CD4-positive, alpha-beta T cell treated with Interleukin-21 for 1 hour (primary cell): Measurements from ENCODE around the gene RBM19.

Experiments used
- DNase-seq: peaks from one replicate; pipeline ENCODE4 v3.0.0-alpha.2; 2020

RBM19 gene

GRCh38 chr12:113852264-113852663, 113.9 kb downstream of the RBM19 start:
- DNase-seq: no peak

- DNase-seq: no peak
These were observed 115.6 kb downstream of the RBM19 start for GRCh38 chr12:113850309-113851056.

GRCh38 chr12:113847856-113848255, 118.3 kb downstream of the RBM19 start:
- DNase-seq: no peak

- no peak for DNase-seq
These were observed 119.0 kb downstream of the RBM19 start for GRCh38 chr12:113846883-113847755.

- DNase-seq: no peak
These were observed 120.0 kb downstream of the RBM19 start for GRCh38 chr12:113845900-113846674.

GRCh38 chr12:113844495-113845210, 121.5 kb downstream of the RBM19 start:
- no peak for DNase-seq

- DNase-seq: no peak
These were observed 123.4 kb downstream of the RBM19 start for GRCh38 chr12:113842699-113843098.

GRCh38 chr12:113841786-113842185, 124.3 kb downstream of the RBM19 start:
- no peak for DNase-seq

GRCh38 chr12:113840401-113841042, 125.6 kb downstream of the RBM19 start:
- DNase-seq: no peak

- no peak for DNase-seq
These were observed 127.2 kb downstream of the RBM19 start for GRCh38 chr12:113838896-113839295.

- DNase-seq: no peak
These were observed 128.4 kb downstream of the RBM19 start for GRCh38 chr12:113837528-113838296.

GRCh38 chr12:113837084-113837483, 129.0 kb downstream of the RBM19 start:
- DNase-seq: no peak

GRCh38 chr12:113835896-113836295, 130.2 kb downstream of the RBM19 start:
- no peak for DNase-seq

GRCh38 chr12:113835433-113835832, 130.7 kb downstream of the RBM19 start:
- DNase-seq: no peak

GRCh38 chr12:113833422-113833821, 132.7 kb downstream of the RBM19 start:
- no peak for DNase-seq

GRCh38 chr12:113831476-113831875, 134.6 kb downstream of the RBM19 start:
- no peak for DNase-seq

- DNase-seq: no peak
These were observed 135.1 kb downstream of the RBM19 start for GRCh38 chr12:113831016-113831415.

GRCh38 chr12:113829212-113829611, 136.9 kb downstream of the RBM19 start:
- no peak for DNase-seq

- DNase-seq: no peak
These were observed 138.5 kb downstream of the RBM19 start for GRCh38 chr12:113827539-113828114.

GRCh38 chr12:113826805-113827538, 139.2 kb downstream of the RBM19 start:
- no peak for DNase-seq
